Activated gamma-delta T cell (primary cell): ENCODE results near the gene SOCS7.

Experiments used
- DNase-seq: peaks from one replicate; lab custom pipeline; 2025; lab: John Stamatoyannopoulos, UW

SOCS7 gene

DNA sequence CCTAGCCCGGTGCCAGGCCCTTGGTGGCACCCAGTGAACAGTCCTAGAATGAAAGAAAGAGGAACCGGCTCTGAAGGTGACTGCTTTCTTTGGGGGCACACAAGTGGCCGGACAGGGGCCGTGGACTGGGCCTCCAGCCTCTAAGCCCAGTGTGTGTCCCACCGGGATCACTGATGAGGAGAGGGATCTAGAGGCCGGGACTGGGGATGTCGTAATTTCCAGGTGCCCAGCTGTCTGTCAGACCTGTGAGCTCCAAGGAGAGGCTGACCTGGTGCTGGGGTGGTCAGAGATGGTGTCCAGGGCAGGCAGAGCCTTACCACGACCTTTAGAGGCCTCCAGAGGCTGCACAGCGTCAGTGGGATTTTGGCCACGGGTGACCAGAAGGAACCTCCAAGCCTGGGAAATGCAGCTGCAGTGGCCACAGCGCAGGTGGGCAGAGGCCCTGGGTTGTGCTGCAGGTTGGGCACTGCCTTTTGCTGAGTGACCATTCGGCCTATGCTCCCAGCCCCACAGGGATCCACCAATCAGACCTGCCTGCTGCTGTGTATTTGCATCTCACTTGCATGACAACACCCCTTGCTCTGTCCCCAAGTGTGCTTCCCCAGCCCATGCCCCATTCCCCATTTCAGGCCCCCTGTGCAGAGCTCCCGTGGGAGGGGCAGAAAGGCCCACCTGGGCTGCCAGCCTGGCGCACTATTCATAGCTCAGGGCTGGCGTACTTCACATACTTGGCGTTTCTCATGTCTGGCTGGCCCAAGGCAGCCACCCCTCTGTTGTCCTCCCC, 89.2 kb downstream of the SOCS7 start:
- no peak for DNase-seq

- DNase-seq = no peak
These were observed 89.9 kb downstream of the SOCS7 start for GRCh38 chr17:38441429-38442061.

GRCh38 chr17:38442548-38442947, 90.9 kb downstream of the SOCS7 start:
- no peak for DNase-seq

- no peak for DNase-seq
These were observed 91.8 kb downstream of the SOCS7 start for GRCh38 chr17:38443356-38444031.

- DNase-seq = no peak
These were observed 92.5 kb downstream of the SOCS7 start for GRCh38 chr17:38444151-38444550.

GRCh38 chr17:38447502-38448085, 96.0 kb downstream of the SOCS7 start:
- DNase-seq = no peak

DNA sequence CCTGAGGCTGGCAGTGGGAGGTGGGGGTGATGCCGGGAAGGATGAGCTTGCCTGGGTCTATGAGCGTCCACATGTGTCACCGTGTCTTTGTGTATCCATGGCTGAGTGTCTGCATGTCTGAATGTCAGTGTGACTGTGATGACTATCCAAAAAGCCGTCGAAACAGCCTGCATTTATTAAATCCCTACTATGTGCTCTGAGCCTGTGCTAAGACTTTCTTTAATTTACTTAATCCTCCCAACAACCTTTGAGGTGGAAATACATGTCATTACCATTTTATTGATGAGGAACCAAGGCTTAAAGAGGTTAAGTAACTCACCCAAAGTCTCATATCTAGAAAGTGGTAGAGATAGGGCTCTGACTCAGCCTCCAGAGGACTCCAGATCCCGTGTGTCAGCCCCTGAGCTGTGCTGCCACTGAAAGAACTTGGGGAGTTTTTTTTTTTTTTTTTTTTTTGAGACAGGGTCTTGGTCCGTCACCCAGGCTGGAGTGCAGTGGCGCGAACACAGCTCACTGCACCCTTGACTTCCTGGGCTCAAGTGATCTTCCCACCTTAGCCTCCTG, 96.6 kb downstream of the SOCS7 start:
- DNase-seq = no peak

DNA sequence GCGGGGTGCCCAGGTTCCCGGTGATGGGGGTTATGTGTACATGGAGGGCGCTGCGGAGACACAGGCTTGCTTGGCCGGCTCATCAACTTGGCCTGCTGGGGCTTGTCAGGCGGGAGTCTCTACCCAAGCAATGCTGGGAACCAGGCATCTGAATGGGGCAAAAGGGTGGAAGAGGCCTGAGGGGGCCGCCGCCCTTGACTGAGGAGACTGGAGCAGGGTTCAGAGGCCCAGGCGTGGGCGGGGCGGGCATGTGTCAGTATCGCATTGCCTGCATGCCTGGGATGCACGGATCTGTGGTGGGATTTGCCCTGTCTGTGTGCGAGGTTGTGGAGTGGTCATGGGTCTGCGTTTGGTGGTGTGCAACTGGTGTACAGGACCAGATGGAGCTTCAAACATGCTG, 97.7 kb downstream of the SOCS7 start:
- DNase-seq = no peak

DNA sequence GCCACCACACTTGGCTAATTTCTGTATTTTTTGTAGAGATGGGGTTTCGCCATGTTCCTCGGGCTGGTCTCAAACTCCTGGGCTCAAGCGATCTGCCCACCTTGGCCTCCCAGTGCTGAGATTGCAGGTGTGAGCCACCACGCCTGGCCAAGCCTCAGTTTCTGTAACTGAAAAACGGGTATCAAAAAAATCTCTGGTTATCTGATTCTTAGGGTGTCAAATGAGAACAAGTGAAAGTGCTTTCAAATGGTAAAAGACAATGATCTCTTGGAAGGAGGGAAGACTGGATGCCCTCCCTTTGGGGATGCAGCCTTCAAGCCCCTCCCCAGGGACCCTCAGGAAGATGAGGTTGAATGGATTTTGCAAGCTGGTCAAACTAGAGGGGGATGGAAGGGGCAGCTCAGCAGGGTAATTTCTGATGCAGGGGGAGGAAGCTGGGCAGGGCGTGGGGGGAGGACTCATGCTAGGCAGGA, 98.9 kb downstream of the SOCS7 start:
- DNase-seq = no peak

DNA sequence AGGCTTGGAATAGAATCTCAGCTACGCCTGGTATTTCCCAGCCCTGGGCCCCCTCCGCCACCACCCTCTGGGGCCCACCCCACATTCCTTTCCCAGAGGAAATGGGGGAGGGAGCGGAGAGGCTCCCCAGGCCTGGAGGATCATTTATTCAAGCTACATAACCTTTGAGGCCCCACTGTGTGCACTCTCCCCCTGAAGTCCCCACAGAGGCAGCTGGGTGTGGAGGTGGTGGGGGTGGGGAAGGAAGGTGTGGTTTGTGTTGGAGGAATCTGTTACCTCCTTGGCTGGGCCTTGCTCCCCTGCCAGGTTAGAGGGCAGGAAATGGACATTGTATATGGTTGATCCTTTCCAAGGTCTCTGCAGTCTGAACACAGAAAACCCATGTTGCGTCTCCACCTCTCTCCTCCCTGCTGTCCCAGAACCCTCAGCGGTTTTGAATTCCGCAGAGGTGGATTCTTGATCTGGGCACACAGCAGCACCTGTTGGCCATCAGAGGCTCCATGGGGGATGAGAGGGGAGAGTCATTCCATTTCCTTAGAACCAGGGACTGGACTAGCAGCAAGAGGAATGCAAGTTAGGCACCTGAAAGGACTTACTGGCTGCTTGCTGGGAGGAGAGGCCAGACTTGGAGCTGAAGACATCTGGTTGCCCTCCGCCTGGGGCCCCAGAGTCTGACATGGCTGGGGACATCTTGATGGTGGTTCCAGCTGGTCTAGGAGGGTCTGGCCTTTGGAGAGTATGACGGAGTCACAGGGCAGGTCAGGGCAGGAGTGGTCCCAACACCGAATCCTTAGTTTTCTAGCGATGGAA, 99.6 kb downstream of the SOCS7 start:
- DNase-seq = no peak

DNA sequence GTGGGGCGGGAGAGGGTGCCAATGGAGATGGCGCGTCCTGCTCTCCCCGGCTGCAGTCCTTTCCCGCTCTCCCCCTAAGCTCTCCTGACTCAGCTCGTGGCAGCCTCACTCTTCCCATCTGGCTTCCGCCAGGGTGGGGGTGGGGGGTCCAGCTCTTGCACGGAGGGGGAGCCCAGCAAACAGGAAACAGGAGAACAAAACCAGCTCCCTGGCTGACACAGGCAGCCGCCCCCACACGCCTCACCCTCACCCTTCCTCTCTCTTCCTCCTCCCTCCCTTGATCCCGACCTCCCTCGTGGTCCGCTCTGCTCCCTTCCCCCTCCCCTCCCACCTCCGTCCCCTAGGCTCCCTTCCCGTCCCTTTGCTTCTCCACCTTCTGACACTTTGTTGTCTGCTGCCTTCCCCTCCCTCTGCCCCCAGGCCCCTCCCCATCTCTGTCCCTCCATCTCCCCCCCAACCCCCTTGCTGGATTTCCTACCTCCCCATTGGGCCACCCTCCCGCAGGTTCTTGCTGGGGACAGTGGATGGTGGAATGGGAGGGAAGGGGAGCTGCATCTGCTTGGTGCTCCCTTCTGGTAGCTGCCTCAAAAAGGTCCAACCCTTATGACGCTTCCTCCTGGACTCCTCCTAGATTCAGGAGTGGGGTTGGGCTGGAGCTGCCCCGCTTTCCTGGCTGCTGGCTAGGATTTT, 100.3 kb downstream of the SOCS7 start:
- DNase-seq = no peak

DNA sequence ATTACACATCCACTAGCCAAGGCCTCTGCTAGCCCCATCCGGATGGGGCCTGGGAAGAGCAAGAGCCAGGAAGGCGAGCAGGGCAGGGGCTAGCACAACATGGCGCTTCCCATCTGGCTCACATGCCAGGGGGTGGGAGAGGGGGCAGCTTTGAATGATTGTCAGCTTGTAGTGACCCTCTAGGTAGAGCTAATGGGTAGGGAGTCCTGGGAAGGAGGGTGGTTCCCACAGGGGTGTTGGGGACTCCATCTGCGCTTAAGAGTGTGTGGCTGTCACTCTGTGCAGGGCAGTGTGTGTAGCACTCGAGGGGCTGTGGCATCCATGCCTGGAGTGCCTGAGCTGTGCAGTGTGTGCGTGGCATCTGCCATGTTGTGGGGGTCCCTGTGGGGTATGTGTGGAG, 101.1 kb downstream of the SOCS7 start:
- DNase-seq = no peak

DNA sequence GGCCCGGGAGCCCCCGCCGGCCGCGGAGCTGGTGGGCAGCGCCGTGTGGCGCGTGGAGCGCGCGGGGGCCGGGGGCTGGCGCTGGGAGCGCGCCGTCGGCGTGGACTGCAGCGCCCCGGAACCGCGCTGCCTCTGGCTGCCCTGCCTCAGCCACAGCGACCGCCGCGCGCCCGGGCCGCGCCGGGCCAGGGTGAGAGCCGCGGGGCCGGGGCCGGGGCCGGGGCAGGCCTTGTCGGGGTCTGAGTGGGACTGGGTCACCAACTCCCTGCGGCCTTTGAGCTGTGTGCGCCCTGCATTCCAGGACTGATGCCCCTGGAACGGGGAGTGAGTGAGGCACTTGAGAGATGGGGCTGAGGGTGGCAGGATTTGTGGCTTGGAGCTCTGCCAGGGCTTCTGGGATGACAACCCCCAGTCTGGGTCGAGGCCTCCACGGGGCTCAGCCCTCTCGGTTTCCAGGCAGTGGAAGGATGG, 102.3 kb downstream of the SOCS7 start:
- no peak for DNase-seq

DNA sequence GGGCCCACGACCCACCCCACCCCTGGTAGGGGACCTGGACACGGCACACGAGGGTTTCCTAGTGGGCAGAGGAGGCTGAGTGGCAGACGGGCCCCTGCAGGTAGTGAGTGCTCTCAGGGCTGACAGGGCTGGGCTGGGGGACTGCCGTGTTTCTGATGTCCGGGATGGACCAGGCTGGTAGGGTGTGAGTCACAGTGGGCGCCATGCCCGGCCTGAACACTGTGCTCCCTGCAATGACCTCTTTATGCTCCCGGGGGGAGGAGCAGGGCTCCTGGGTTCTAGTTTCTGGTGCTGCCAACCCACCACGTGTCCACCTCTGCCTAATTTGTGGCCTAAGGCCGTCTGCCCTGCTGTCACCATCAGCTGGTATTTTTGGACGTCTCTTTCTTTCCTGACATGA, 102.9 kb downstream of the SOCS7 start:
- DNase-seq = no peak
